NCI-H2171 treated with DMSO at 0.1 percent for 48 hours (cell line): ENCODE results near the gene CYSTM1.

Experiments
- DNase-seq: peaks from one replicate; lab custom pipeline; 2025; lab: John Stamatoyannopoulos, UW

The CYSTM1 gene

GRCh38 chr5:140174465-140175366 is at the start of gene CYSTM1:
Gene CYSTM1, plus strand, starts transcription at chr5:140175188. Its CDS starts 19,278 bp downstream, at chr5:140194466.
- peak; percentile 81 for DNase-seq

GRCh38 chr5:140125637-140126036 is 49.4 kb upstream of the CYSTM1 start, which contains the start of gene IGIP:
Gene IGIP, plus strand, starts transcription at chr5:140125937. Its CDS starts 2,540 bp downstream, at chr5:140128477.
- DNase-seq, result no peak

- DNase-seq, result no peak
These were observed 48.5 kb upstream of the CYSTM1 start for GRCh38 chr5:140126315-140127012.

GRCh38 chr5:140128376-140128775 is 46.6 kb upstream of the CYSTM1 start:
- no peak for DNase-seq

GRCh38 chr5:140130949-140131733 is 43.8 kb upstream of the CYSTM1 start:
- no peak for DNase-seq

GRCh38 chr5:140131967-140132409 is 43.0 kb upstream of the CYSTM1 start:
- DNase-seq, result peak; percentile 8

GRCh38 chr5:140133514-140134167 is 41.3 kb upstream of the CYSTM1 start:
- DNase-seq, result no peak

GRCh38 chr5:140134277-140134935 is 40.6 kb upstream of the CYSTM1 start:
- no peak for DNase-seq

GRCh38 chr5:140135127-140135526 is 39.9 kb upstream of the CYSTM1 start:
- DNase-seq, result no peak

GRCh38 chr5:140136624-140137023 is 38.4 kb upstream of the CYSTM1 start:
- DNase-seq, result no peak

- DNase-seq, result no peak
These were observed 34.6 kb upstream of the CYSTM1 start for GRCh38 chr5:140140435-140140834.

- no peak for DNase-seq
These were observed 33.7 kb upstream of the CYSTM1 start for GRCh38 chr5:140141241-140141640.

GRCh38 chr5:140142246-140142645 is 32.7 kb upstream of the CYSTM1 start:
- no peak for DNase-seq

- no peak for DNase-seq
These were observed 32.1 kb upstream of the CYSTM1 start for GRCh38 chr5:140142856-140143255.

- DNase-seq, result no peak
These were observed 31.3 kb upstream of the CYSTM1 start for GRCh38 chr5:140143521-140144258.

- no peak for DNase-seq
These were observed 29.7 kb upstream of the CYSTM1 start for GRCh38 chr5:140145256-140145655.

- DNase-seq, result no peak
These were observed 29.0 kb upstream of the CYSTM1 start for GRCh38 chr5:140145818-140146522.

- DNase-seq, result no peak
These were observed 28.5 kb upstream of the CYSTM1 start for GRCh38 chr5:140146523-140146842.

- no peak for DNase-seq
These were observed 27.5 kb upstream of the CYSTM1 start for GRCh38 chr5:140147460-140147859.

GRCh38 chr5:140148508-140148907 is 26.5 kb upstream of the CYSTM1 start:
- DNase-seq, result no peak
